Activated B cell treated with CpG ODN at 0.5 μM for 24 hours (primary cell): ENCODE data around the gene VEPH1. TPM values are rescaled to one million over a fixed set of nuclear protein-coding genes. Genes with fewer than 3 reads are reported as not detected.

Source experiments
- ATAC-seq: fragments of 200-7000 bp; cut with Tn5 transposase; one replicate; pipeline ENCODE4 v1.10.0; 2021; ENCODE audit warnings: low read depth, mild to moderate bottlenecking, moderate library complexity
- CTCF ChIA-PET: fragments of 350-600 bp; sonication (Branson Sonifier 250); formaldehyde crosslinking; loops from one replicate; lab custom pipeline; 2021; ENCODE audit warnings: antibody characterized with exemption; lab: Charles Lee
- POLR2A ChIA-PET: fragments of 350-600 bp; sonication (Branson Sonifier 250); formaldehyde crosslinking; loops from one replicate; lab custom pipeline; 2021; ENCODE audit warnings: antibody characterized with exemption; lab: Charles Lee
- DNase-seq: peaks from one replicate; pipeline ENCODE4 v3.0.0; 2022
- H3K27ac Mint-ChIP-seq: one replicate; pipeline ENCODE4 v1.8.0; 2020; ENCODE audit warnings: mixed read lengths
- H3K27me3 Mint-ChIP-seq: one replicate; pipeline ENCODE4 v1.8.0; 2021; ENCODE audit warnings: mixed read lengths
- H3K36me3 Mint-ChIP-seq: one replicate; pipeline ENCODE4 v1.8.0; 2021; ENCODE audit warnings: low read depth, mixed read lengths
- H3K4me1 Mint-ChIP-seq: one replicate; pipeline ENCODE4 v1.8.0; 2021; ENCODE audit warnings: mixed read lengths
- H3K4me3 Mint-ChIP-seq: one replicate; pipeline ENCODE4 v1.8.0; 2020; ENCODE audit warnings: mild to moderate bottlenecking, mixed read lengths
- H3K9me3 Mint-ChIP-seq: one replicate; pipeline ENCODE4 v1.8.0; 2020; ENCODE audit warnings: mixed read lengths
- CTCF ChIP-seq: fragments of 200-600 bp; IDR thresholded peaks from one replicate; pipeline ENCODE4 v1.8.0; 2022; ENCODE audit warnings: antibody characterized with exemption, mild to moderate bottlenecking
- intact Hi-C: fragments of 100-400 bp; cut with micrococcal nuclease; formaldehyde crosslinking; loops from one replicate; pipeline ENCODE4 v1.15.1; 2024
- total RNA-seq: library from RNA; stranded (reverse); gene quantifications from 2 replicates; pipeline ENCODE4 v1.2.3, GENCODE V29; 2022

Gene VEPH1
- total RNA-seq, 1 donor from 2014 or later, result not detected

GRCh38 chr3:157542711-157543500, 39.7 kb upstream of the VEPH1 start:
- no peak overlapping the region for H3K27ac Mint-ChIP-seq
- H3K9me3 Mint-ChIP-seq, result peaks cover 8% of the 10 kb centered on the region
- H3K36me3 Mint-ChIP-seq, result no peaks in the 10 kb centered on the region
- no peaks in the 10 kb centered on the region for H3K4me1 Mint-ChIP-seq
- ChIA-PET POLR2A (no interaction called here), CTCF (no interaction called here)
- no peak overlapping the region for H3K4me3 Mint-ChIP-seq
- ATAC-seq (no peak), DNase-seq (no peak)
- H3K27me3 Mint-ChIP-seq, result peaks cover 32% of the 10 kb centered on the region
- intact Hi-C loops, result no loop called here
- no peak for TF ChIP-seq CTCF

- Mint-ChIP-seq H3K36me3 (no peaks in the 10 kb centered on the region), H3K4me3 (no peak overlapping the region), H3K4me1 (no peaks in the 10 kb centered on the region), H3K27ac (no peak overlapping the region), H3K9me3 (peaks cover 8% of the 10 kb centered on the region), H3K27me3 (peaks cover 32% of the 10 kb centered on the region)
- POLR2A ChIA-PET, result no interaction called here
- CTCF ChIA-PET, result interaction anchor here (1.9 kb wide), 1 partner anchor 9 kb away, joined by 8 read pairs; no protein-coding TSS in a partner anchor
- ATAC-seq, result no peak
- intact Hi-C loops, result no loop called here
- no peak for DNase-seq
- TF ChIP-seq CTCF, result no peak
These were observed 38.5 kb upstream of the VEPH1 start for GRCh38 chr3:157541506-157542236.

GRCh38 chr3:157540656-157541055, 37.4 kb upstream of the VEPH1 start:
- H3K36me3 Mint-ChIP-seq, result no peaks in the 10 kb centered on the region
- no peak overlapping the region for H3K4me3 Mint-ChIP-seq
- POLR2A ChIA-PET, result no interaction called here
- H3K27ac Mint-ChIP-seq, result no peak overlapping the region
- TF ChIP-seq CTCF, result no peak
- CTCF ChIA-PET, result interaction anchor here (1.9 kb wide), 1 partner anchor 8 kb away, joined by 8 read pairs; no protein-coding TSS in a partner anchor
- peaks cover 8% of the 10 kb centered on the region for H3K9me3 Mint-ChIP-seq
- ATAC-seq, result no peak
- intact Hi-C loops, result no loop called here
- no peak for DNase-seq
- H3K27me3 Mint-ChIP-seq, result peaks cover 32% of the 10 kb centered on the region
- no peaks in the 10 kb centered on the region for H3K4me1 Mint-ChIP-seq

- ATAC-seq (no peak), DNase-seq (no peak)
- POLR2A ChIA-PET, result no interaction called here
- no peaks in the 10 kb centered on the region for H3K36me3 Mint-ChIP-seq
- H3K9me3 Mint-ChIP-seq, result no peaks in the 10 kb centered on the region
- peaks cover 6% of the 10 kb centered on the region for H3K27me3 Mint-ChIP-seq
- CTCF ChIA-PET, result no interaction called here
- no peak for TF ChIP-seq CTCF
- H3K4me1 Mint-ChIP-seq, result no peaks in the 10 kb centered on the region
- H3K4me3 Mint-ChIP-seq, result no peak overlapping the region
- intact Hi-C loops, result no loop called here
- no peak overlapping the region for H3K27ac Mint-ChIP-seq
These were observed 32.5 kb upstream of the VEPH1 start for GRCh38 chr3:157535667-157536066.

- CTCF ChIA-PET, result no interaction called here
- Mint-ChIP-seq H3K9me3 (no peaks in the 10 kb centered on the region), H3K27me3 (no peaks in the 10 kb centered on the region), H3K4me1 (no peaks in the 10 kb centered on the region), H3K36me3 (no peaks in the 10 kb centered on the region), H3K4me3 (no peak overlapping the region), H3K27ac (no peak overlapping the region)
- intact Hi-C loops, result no loop called here
- DNase-seq (no peak), ATAC-seq (no peak)
- TF ChIP-seq CTCF, result no peak
- POLR2A ChIA-PET, result no interaction called here
These were observed 31.5 kb upstream of the VEPH1 start for GRCh38 chr3:157534725-157535161.
